Measurements from ENCODE around the gene RAD18.

Gene RAD18

DNA sequence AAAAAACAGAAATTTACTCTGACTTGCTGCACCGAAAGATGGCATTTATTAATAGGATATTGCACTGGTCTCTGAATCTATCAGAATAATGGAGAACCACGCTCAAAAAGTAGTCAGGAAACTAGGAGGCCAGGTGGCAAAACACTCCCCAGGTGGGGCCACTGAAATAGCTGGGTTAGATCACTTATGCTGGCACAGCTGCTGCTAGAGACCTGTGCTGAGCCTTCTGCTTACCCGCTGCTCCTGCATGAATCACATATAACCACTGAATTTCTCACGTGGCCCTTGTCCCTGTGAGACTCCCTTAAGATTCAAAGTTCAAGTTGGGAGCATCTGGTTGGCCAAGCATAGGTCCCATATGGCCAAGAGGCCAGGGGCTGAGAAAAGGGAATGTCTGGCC lies 127.9 kb downstream of the RAD18 start:
- DNase-seq (ENCODE audit: low read depth in 2 of 2) = no peak

DNA sequence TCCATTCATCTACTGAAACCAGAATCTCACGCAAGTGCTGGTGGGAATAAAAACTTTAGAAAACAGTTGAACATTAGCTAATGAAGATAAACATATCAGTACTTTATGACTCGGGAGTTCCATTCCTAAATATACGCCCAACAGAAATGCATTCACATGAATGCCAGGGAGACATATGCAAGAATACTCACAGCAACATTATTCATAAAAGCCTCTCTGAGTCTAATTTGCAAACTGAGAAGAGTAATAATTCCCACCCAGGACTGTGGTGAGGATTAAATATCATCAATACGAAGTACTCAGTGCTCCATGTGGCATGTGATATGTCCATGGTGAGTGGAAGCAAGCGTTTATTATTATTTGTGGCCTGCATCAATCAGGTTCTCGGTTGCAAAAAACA lies 128.3 kb downstream of the RAD18 start:
- no peak for DNase-seq (ENCODE audit: low read depth in 2 of 2)

GRCh38 chr3:8827641-8828040 lies 135.6 kb downstream of the RAD18 start:
- no peak for DNase-seq (ENCODE audit: low read depth in 2 of 2)
